Stimulated activated CD8-positive, alpha-beta memory T cell treated with anti-CD3 and anti-CD28 coated beads, Interleukin-15, amount 100 ng/mL, for 1 hour (primary cell): Measurements from ENCODE around the gene ABR.
A peak's percentile ranks its signal among the peaks of the same experiment; 100 is the strongest.
"Not testable (repeated sequence)": the region's sequence is repeated elsewhere in the genome, so short reads cannot be mapped to it uniquely, and the experiment has no call there.

Experiments
- DNase-seq: peaks from one replicate; pipeline ENCODE4 v3.0.0-alpha.2; 2020; ENCODE audit warnings: low read depth

ABR gene

GRCh38 chr17:1147664-1148063 lies 32.1 kb downstream of the ABR start:
- no peak for DNase-seq

GRCh38 chr17:1146561-1147265 lies 33.1 kb downstream of the ABR start:
- DNase-seq: no peak

GRCh38 chr17:1145311-1145986 lies 34.3 kb downstream of the ABR start:
- DNase-seq: no peak

GRCh38 chr17:1144162-1144561 lies 35.6 kb downstream of the ABR start:
- DNase-seq: no peak

GRCh38 chr17:1143573-1143972 lies 36.2 kb downstream of the ABR start:
- DNase-seq: no peak

- no peak for DNase-seq
These were observed 37.2 kb downstream of the ABR start for GRCh38 chr17:1142561-1142971.

GRCh38 chr17:1137465-1137894 lies 42.3 kb downstream of the ABR start:
- no peak for DNase-seq

- no peak for DNase-seq
These were observed 43.0 kb downstream of the ABR start for GRCh38 chr17:1136748-1137147.

GRCh38 chr17:1134634-1135324 lies 45.0 kb downstream of the ABR start:
- DNase-seq: no peak

GRCh38 chr17:1130191-1130590 lies 49.6 kb downstream of the ABR start:
- DNase-seq: no peak

- DNase-seq: not testable (repeated sequence)
These were observed 51.3 kb downstream of the ABR start for GRCh38 chr17:1128463-1128862.

- DNase-seq: no peak
These were observed 52.8 kb downstream of the ABR start for GRCh38 chr17:1126801-1127550.

- no peak for DNase-seq
These were observed 53.5 kb downstream of the ABR start for GRCh38 chr17:1126250-1126797.

GRCh38 chr17:1125788-1126145 lies 54.0 kb downstream of the ABR start:
- DNase-seq: no peak

- no peak for DNase-seq
These were observed 54.6 kb downstream of the ABR start for GRCh38 chr17:1124896-1125787.

GRCh38 chr17:1123921-1124715 lies 55.7 kb downstream of the ABR start:
- no peak for DNase-seq

- no peak for DNase-seq
These were observed 56.4 kb downstream of the ABR start for GRCh38 chr17:1123393-1123831.

GRCh38 chr17:1122533-1123392 lies 57.0 kb downstream of the ABR start:
- DNase-seq: peak; percentile 83

GRCh38 chr17:1121442-1121817 lies 58.4 kb downstream of the ABR start:
- DNase-seq: not testable (repeated sequence)
